Motor neuron (in vitro differentiated cells): ENCODE results near the gene FOXD2. TPM values are rescaled to one million over a fixed set of nuclear protein-coding genes. Genes with fewer than 3 reads are reported as not detected.

ENCODE experiments used
- ATAC-seq, 8 experiments: fragments of 200-7000 bp; cut with Tn5 transposase; replicated peaks in 6 of 8; 2 replicates each; pipeline ENCODE4 v1.8.0; 2021; ENCODE audit warnings: mild to moderate bottlenecking in 8 of 8, moderate library complexity in 8 of 8
- H3K27ac ChIP-seq, 2 donors: fragments of 250-450 bp; sonication (Bioruptor Pico); 2 replicates each; pipeline ENCODE4 v1.9.0; 2021; ENCODE audit warnings: antibody characterized with exemption in 2 of 2, mild to moderate bottlenecking in 2 of 2, moderate library complexity in 1 of 2
- H3K4me1 ChIP-seq, 2 donors: fragments of 250-450 bp; sonication (Bioruptor Pico); replicated peaks in 1 of 2; 2 replicates each; pipeline ENCODE4 v1.6.1; 2021; ENCODE audit warnings: antibody characterized with exemption in 2 of 2, mild to moderate bottlenecking in 2 of 2, moderate library complexity in 1 of 2
- H3K4me3 ChIP-seq, 5 donors: fragments of 250-450 bp; sonication (Bioruptor Pico); 2 replicates each; pipeline ENCODE4 v1.9.0; 2021; ENCODE audit warnings: antibody characterized with exemption in 5 of 5, mild to moderate bottlenecking in 5 of 5, moderate library complexity in 4 of 5
- WGBS, 10 experiments: fragments of 450-650 bp; shearing (Covaris generic); methylation state at CpG; one replicate each; pipeline ENCODE4 v1.0.0; 2022; 5-methylcytosine and 5-hydroxymethylcytosine counted together
- in situ Hi-C, 9 experiments: fragments of 400-800 bp; cut with MboI; loops; one replicate each; pipeline ENCODE4 v1.15.0; 2021; ENCODE audit warnings: low sequenced_read_pairs in 9 of 9, low pct_unique_long_range_greater_than_20kb in 2 of 9; ENCODE audit not compliant: unreplicated experiment in 9 of 9
- total RNA-seq, 8 experiments: library from RNA; unstranded; fragments of 300-600 nt; gene quantifications; 2 replicates each; pipeline versions ENCODE4 v1.2.3 to v1.2.4, GENCODE V29; 2022

Gene FOXD2
- total RNA-seq, 8 experiments from 2014 or later, result 0.05 to 1.6 (median 0.30) TPM; not detected in 2

- Histone ChIP-seq H3K27ac (no peak overlapping the region), H3K4me3 (no peak overlapping the region), H3K4me1 (no peaks in the 10 kb centered on the region)
- in situ Hi-C loops, result loop anchor here in 2 of 9 experiments (25.0 kb wide), 1 partner anchor 232 kb away; the partner anchor contains the start of gene PDZK1IP1 (in 2 of the 2)
- ATAC-seq, result peak in 2 of 8 experiments; percentile 18 to 38
- WGBS, 10 experiments, result 60 to 100% (median 80%) methylated on average over 1 to 6 of the region's 6 CpGs; no CpG with 5 or more reads in 1 of the 10 experiments
Observed at GRCh38 chr1:47418681-47419325, 19.0 kb upstream of the FOXD2 start.

DNA sequence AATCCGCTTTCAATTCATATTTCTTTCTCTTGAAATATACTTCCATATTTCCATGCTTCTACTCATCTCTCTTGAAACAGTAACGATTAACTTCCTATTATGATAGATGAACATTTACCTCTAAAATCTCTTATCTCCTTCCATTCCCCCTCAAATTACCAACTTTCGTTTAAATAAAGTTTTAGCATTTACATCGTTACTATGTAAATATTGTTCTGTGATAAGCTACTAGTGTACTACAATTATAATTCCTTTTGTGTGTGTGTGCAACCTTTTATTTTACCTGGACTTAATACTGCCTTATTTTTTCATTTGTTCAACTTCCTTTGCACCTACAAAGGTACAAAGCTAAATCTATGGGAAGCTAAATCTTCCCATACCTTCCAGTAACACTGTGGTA lies 17.3 kb upstream of the FOXD2 start:
- WGBS, 10 experiments, result 65 to 91% (median 82%) methylated on average over 3 to 4 of the region's 4 CpGs
- H3K27ac ChIP-seq, result no peak overlapping the region
- in situ Hi-C loops, result loop anchor here in 3 of 9 experiments (10.0 to 25.0 kb wide), 2 partner anchors 233 to 304 kb away; partner anchors contain the start of gene PDZK1IP1 (in 2 of the 3)
- no peak for ATAC-seq
- no peak overlapping the region for H3K4me3 ChIP-seq
- H3K4me1 ChIP-seq, result no peaks in the 10 kb centered on the region

- in situ Hi-C loops, result loop anchor here in 3 of 9 experiments (10.0 to 25.0 kb wide), 2 partner anchors 237 to 301 kb away; partner anchors contain the start of gene PDZK1IP1 (in 2 of the 3)
- 0 to 43% (median 33%) methylated on average over 1 to 2 of the region's 2 CpGs; no CpG with 5 or more reads in 1 of the 10 experiments for WGBS, 10 experiments
- H3K27ac ChIP-seq, result no peak overlapping the region
- H3K4me3 ChIP-seq, result no peak overlapping the region
- ATAC-seq, result no peak
- no peaks in the 10 kb centered on the region for H3K4me1 ChIP-seq
Observed at GRCh38 chr1:47423872-47424271, 14.0 kb upstream of the FOXD2 start.

DNA sequence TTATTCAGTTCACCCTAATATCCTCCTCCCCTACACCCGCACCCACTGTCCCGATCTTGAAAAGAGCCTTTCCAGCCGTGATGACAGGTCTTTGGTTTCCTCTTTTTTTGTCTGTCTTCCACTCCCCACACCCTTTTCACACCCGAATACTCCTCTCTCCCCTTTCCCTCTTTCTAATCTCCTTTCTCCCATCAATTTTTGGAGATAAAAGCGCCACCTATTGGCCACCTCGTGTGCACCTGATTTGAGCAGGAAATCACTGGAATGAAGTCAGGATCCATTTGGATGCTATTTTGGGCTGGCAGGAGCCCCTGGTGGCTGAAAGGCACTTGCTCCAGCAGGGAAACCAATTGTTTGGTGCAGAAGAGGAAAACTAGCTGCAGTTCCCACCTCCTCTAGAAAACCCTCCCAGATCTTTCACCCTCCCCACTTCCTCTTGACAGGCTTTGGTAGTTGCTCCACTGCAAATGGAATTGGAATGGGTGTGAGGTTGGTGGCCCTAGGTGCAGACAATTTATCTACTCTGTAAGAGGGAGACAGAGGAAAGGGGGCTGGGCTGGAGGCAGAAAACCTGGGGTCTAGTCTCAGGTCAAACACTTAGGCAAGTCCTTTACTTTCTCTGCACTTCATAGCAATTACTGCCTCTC lies 13.4 kb upstream of the FOXD2 start:
- ATAC-seq, result peak in 6 of 8 experiments; percentile 29 to 98 (median 55)
- in situ Hi-C loops, result loop anchor here in 3 of 9 experiments (10.0 to 25.0 kb wide), 2 partner anchors 237 to 300 kb away; partner anchors contain the start of gene PDZK1IP1 (in 2 of the 3)
- 0 to 13% (median 3%) methylated on average over 2 to 6 of the region's 6 CpGs; no CpG with 5 or more reads in 1 of the 10 experiments for WGBS, 10 experiments
- Histone ChIP-seq H3K27ac (no peak overlapping the region), H3K4me1 (no peaks in the 10 kb centered on the region), H3K4me3 (no peak overlapping the region)

- in situ Hi-C loops, result loop anchor here in 7 of 9 experiments (5.0 to 25.0 kb wide), 5 partner anchors 244 to 293 kb away; partner anchors contain the start of gene PDZK1IP1 (in 1 of the 7)
- ATAC-seq, result peak in 3 of 8 experiments; percentile 11 to 28 (median 25)
- no peak overlapping the region for H3K4me3 ChIP-seq
- 80 to 100% (median 100%) methylated on average over 1 of the region's 1 CpG; no CpG with 5 or more reads in 7 of the 10 experiments for WGBS, 10 experiments
- peaks cover 2 to 13% of the 10 kb centered on the region in 2 donors for H3K4me1 ChIP-seq
- no peak overlapping the region for H3K27ac ChIP-seq
Observed at GRCh38 chr1:47431534-47431933, 6.3 kb upstream of the FOXD2 start.

GRCh38 chr1:47432071-47433036 lies 5.5 kb upstream of the FOXD2 start:
- H3K4me3 ChIP-seq, result no peak overlapping the region

GRCh38 chr1:47433037-47433421 lies 4.8 kb upstream of the FOXD2 start:
- no peak for ATAC-seq
- H3K27ac ChIP-seq, result no peak overlapping the region
- no peak overlapping the region for H3K4me3 ChIP-seq
- in situ Hi-C loops, result loop anchor here in 7 of 9 experiments (5.0 to 25.0 kb wide), 5 partner anchors 246 to 292 kb away; partner anchors contain the start of gene PDZK1IP1 (in 1 of the 7)
- H3K4me1 ChIP-seq, result peaks cover 2 to 18% of the 10 kb centered on the region in 2 donors
- 31 to 100% (median 43%) methylated on average over 1 to 13 of the region's 17 CpGs; no CpG with 5 or more reads in 4 of the 10 experiments for WGBS, 10 experiments

More at GRCh38 chr1:47432071-47433036, 5.5 kb upstream of the FOXD2 start:
- 3 to 41% (median 17%) methylated on average over 1 to 21 of the region's 32 CpGs; no CpG with 5 or more reads in 2 of the 10 experiments for WGBS, 10 experiments
- peak; percentile 69 to 89 (median 82) for ATAC-seq
- Histone ChIP-seq H3K4me1 (peaks cover 2 to 18% of the 10 kb centered on the region in 2 donors), H3K27ac (no peak overlapping the region)
- in situ Hi-C loops, result loop anchor here in 7 of 9 experiments (5.0 to 25.0 kb wide), 5 partner anchors 245 to 292 kb away; partner anchors contain the start of gene PDZK1IP1 (in 1 of the 7)

- WGBS, 10 experiments, result 0 to 62% (median 14%) methylated on average over 1 to 13 of the region's 30 CpGs; no CpG with 5 or more reads in 3 of the 10 experiments
- peak overlapping the region in 3 of 5 donors; percentile 1 to 11 (median 4) for H3K4me3 ChIP-seq
Observed at GRCh38 chr1:47433477-47434050, 4.3 kb upstream of the FOXD2 start.

DNA sequence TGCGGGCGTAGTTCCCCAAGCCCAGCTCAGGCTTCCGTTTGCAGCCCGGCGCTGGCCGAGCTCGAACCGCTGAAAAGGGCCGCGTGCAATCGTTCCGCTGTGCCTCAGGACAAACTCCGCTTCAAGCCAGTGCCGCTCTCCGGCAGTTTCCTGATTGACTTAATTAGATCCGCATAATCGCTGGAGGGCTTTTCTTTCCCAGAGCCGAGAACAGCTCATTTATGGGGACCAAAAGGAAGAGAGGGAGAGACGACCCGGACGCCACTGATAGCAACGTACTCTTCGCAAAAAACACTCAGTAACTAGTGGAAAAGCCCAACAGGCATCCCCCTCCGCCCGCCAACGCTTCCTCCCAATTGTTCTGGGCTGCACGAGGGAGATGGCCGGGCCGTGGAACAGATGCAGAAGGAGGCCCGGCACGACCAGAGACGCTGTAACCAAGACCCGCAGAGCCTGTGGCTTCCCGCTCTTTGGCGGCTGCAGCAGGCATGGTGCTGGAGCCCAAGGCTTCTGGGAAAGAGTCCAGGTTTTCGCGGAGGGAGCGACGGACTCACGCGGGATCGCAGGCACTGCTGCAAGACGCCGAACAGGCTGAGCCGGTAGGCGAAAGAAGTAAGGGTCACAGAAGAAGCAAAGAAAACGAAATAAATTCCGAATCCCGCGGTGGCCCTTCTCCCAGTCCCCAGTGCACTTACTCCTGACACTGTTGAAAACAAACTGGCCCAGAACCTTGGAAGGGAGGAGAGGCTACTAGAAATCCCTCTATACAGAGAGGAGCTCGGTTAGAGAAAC lies 3.6 kb upstream of the FOXD2 start:
- H3K4me1 ChIP-seq, result peaks cover 2 to 18% of the 10 kb centered on the region in 2 donors
- ATAC-seq, result no peak
- H3K27ac ChIP-seq, result no peak overlapping the region
- WGBS, 10 experiments, result 4 to 32% (median 9%) methylated on average over 5 to 45 of the region's 51 CpGs
- in situ Hi-C loops, result loop anchor here in 7 of 9 experiments (5.0 to 25.0 kb wide), 5 partner anchors 247 to 291 kb away; partner anchors contain the start of gene PDZK1IP1 (in 1 of the 7)
- H3K4me3 ChIP-seq, result peak overlapping the region in 3 of 5 donors; percentile 1 to 11 (median 4)

More at GRCh38 chr1:47433477-47434050, 4.3 kb upstream of the FOXD2 start:
- in situ Hi-C loops, result loop anchor here in 7 of 9 experiments (5.0 to 25.0 kb wide), 5 partner anchors 246 to 291 kb away; partner anchors contain the start of gene PDZK1IP1 (in 1 of the 7)
- no peak for ATAC-seq
- H3K4me1 ChIP-seq, result peaks cover 2 to 18% of the 10 kb centered on the region in 2 donors
- H3K27ac ChIP-seq, result no peak overlapping the region

- no peak for ATAC-seq
- Histone ChIP-seq H3K27ac (no peak overlapping the region), H3K4me1 (peaks cover 2 to 18% of the 10 kb centered on the region in 2 donors), H3K4me3 (no peak overlapping the region)
- in situ Hi-C loops, result loop anchor here in 5 of 9 experiments (5.0 to 25.0 kb wide), 5 partner anchors 248 to 289 kb away; partner anchors contain the start of gene PDZK1IP1 (in 1 of the 5)
- WGBS, 10 experiments, result 52 to 92% (median 62%) methylated on average over 2 to 5 of the region's 6 CpGs
Observed at GRCh38 chr1:47435506-47436303, 2.1 kb upstream of the FOXD2 start.
